ENCODE results near the gene P3H2.

- TF ChIP-seq CTCF (IDR thresholded peaks at IDR 0.05 in 4 of 5, conservative IDR thresholded peaks at IDR 0.05 in 1 of 5) (no peak), POLR2A (IDR thresholded peaks at IDR 0.05) (no peak)
These were observed 115.2 kb downstream of the P3H2 start for GRCh38 chr3:190005343-190006113.

Measured in gastrocnemius medialis (tissue), 4 donors.